Sigmoid colon (tissue), 4 donors: ENCODE data around the gene LRRC7.

Experiments
- POLR2A ChIP-seq, 2 donors: fragments of 450-650 bp; IDR thresholded peaks; one replicate each; pipeline ENCODE4 v1.6.1; 2016; ENCODE audit warnings: antibody characterized with exemption in 2 of 2, mild to moderate bottlenecking in 2 of 2, moderate library complexity in 2 of 2
- POLR2AphosphoS5 ChIP-seq, 4 donors: sonication (generic); formaldehyde crosslinking; IDR thresholded peaks; one replicate each; pipeline ENCODE4 v1.6.1; 2017; ENCODE audit warnings: antibody characterized with exemption in 4 of 4
- TF ChIP-seq, protein P1 (sequence below), 4 experiments: fragments of 450-650 bp in 3 of 4; fragments of 200-600 bp in 1 of 4; IDR thresholded peaks; one replicate each; pipeline ENCODE4 v1.5.1; 2016 to 2019; ENCODE audit warnings: antibody characterized with exemption in 4 of 4, mild to moderate bottlenecking in 3 of 4, moderate library complexity in 2 of 4

GRCh38 chr1:69911301-69911801 lies 343.6 kb downstream of the LRRC7 start:
- TF ChIP-seq POLR2A (IDR thresholded peaks at IDR 0.05) (no peak), POLR2AphosphoS5 (IDR thresholded peaks at IDR 0.05) (no peak)
- TF ChIP-seq, protein P1, sequence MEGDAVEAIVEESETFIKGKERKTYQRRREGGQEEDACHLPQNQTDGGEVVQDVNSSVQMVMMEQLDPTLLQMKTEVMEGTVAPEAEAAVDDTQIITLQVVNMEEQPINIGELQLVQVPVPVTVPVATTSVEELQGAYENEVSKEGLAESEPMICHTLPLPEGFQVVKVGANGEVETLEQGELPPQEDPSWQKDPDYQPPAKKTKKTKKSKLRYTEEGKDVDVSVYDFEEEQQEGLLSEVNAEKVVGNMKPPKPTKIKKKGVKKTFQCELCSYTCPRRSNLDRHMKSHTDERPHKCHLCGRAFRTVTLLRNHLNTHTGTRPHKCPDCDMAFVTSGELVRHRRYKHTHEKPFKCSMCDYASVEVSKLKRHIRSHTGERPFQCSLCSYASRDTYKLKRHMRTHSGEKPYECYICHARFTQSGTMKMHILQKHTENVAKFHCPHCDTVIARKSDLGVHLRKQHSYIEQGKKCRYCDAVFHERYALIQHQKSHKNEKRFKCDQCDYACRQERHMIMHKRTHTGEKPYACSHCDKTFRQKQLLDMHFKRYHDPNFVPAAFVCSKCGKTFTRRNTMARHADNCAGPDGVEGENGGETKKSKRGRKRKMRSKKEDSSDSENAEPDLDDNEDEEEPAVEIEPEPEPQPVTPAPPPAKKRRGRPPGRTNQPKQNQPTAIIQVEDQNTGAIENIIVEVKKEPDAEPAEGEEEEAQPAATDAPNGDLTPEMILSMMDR (IDR thresholded peaks at IDR 0.05), result no peak
